Activated T-helper 1 cell treated with anti-CD3 and anti-CD28 coated beads, Interleukin-12 subunit alpha, Interleukin-12 subunit beta, Interleukin-2, Interleukin-4 antibody, amounts not matched to agents 30 ng/mL and 10 ng/mL and 1 ng/mL, durations not matched to agents 14 hours and 24 hours and 36 hours (primary cell): ENCODE measurements around the gene PPP2R3C. TPM values are rescaled to one million over a fixed set of nuclear protein-coding genes. Genes with fewer than 3 reads are reported as not detected.

Source experiments
- DNase-seq: peaks from one replicate; pipeline ENCODE4 v3.0.0; 2021; ENCODE audit warnings: low spot score
- H3K27ac Mint-ChIP-seq: one replicate; pipeline ENCODE4 v1.8.0; 2021; ENCODE audit warnings: mild to moderate bottlenecking, mixed read lengths
- H3K27me3 Mint-ChIP-seq: one replicate; pipeline ENCODE4 v1.8.0; 2022; ENCODE audit warnings: mild to moderate bottlenecking, moderate library complexity, mixed read lengths; ENCODE audit not compliant: insufficient read depth
- H3K36me3 Mint-ChIP-seq: one replicate; pipeline ENCODE4 v1.8.0; 2021; ENCODE audit warnings: low read depth, mixed read lengths
- H3K4me1 Mint-ChIP-seq: one replicate; pipeline ENCODE4 v1.8.0; 2021; ENCODE audit warnings: low read depth, mixed read lengths
- H3K4me3 Mint-ChIP-seq: one replicate; pipeline ENCODE4 v1.8.0; 2021; ENCODE audit warnings: mild to moderate bottlenecking, moderate library complexity, mixed read lengths
- H3K9me3 Mint-ChIP-seq: one replicate; pipeline ENCODE4 v1.8.0; 2021; ENCODE audit warnings: mixed read lengths
- intact Hi-C: fragments of 100-400 bp; cut with micrococcal nuclease; formaldehyde crosslinking; loops from one replicate; pipeline ENCODE4 v1.15.1; 2024
- total RNA-seq: library from RNA; stranded (reverse); gene quantifications from 2 replicates; pipeline ENCODE4 v1.2.3, GENCODE V29; 2022

Gene PPP2R3C
- total RNA-seq, 1 donor from 2014 or later = 52.4 TPM

- peak overlapping the region; percentile 38 for H3K27ac Mint-ChIP-seq
- H3K4me3 Mint-ChIP-seq = no peak overlapping the region
- H3K27me3 Mint-ChIP-seq = no peaks in the 10 kb centered on the region
- no peak for DNase-seq
- H3K4me1 Mint-ChIP-seq = peaks cover 18% of the 10 kb centered on the region
- intact Hi-C loops = no loop called here
- H3K36me3 Mint-ChIP-seq = peaks cover 19% of the 10 kb centered on the region
- no peaks in the 10 kb centered on the region for H3K9me3 Mint-ChIP-seq
These were observed 25.9 kb upstream of the PPP2R3C start for GRCh38 chr14:35147711-35148110.

GRCh38 chr14:35147186-35147585 lies 25.4 kb upstream of the PPP2R3C start:
- H3K4me1 Mint-ChIP-seq = peaks cover 18% of the 10 kb centered on the region
- peaks cover 19% of the 10 kb centered on the region for H3K36me3 Mint-ChIP-seq
- H3K9me3 Mint-ChIP-seq = no peaks in the 10 kb centered on the region
- intact Hi-C loops = no loop called here
- no peaks in the 10 kb centered on the region for H3K27me3 Mint-ChIP-seq
- no peak overlapping the region for H3K27ac Mint-ChIP-seq
- no peak overlapping the region for H3K4me3 Mint-ChIP-seq
- DNase-seq = no peak

GRCh38 chr14:35146711-35147149 lies 24.9 kb upstream of the PPP2R3C start:
- Mint-ChIP-seq H3K36me3 (peaks cover 19% of the 10 kb centered on the region), H3K27me3 (no peaks in the 10 kb centered on the region), H3K4me1 (peaks cover 18% of the 10 kb centered on the region), H3K4me3 (no peak overlapping the region), H3K9me3 (no peaks in the 10 kb centered on the region), H3K27ac (no peak overlapping the region)
- DNase-seq = no peak
- intact Hi-C loops = no loop called here

- DNase-seq = no peak
- Mint-ChIP-seq H3K4me1 (peaks cover 22% of the 10 kb centered on the region), H3K36me3 (peaks cover 13% of the 10 kb centered on the region), H3K27ac (no peak overlapping the region), H3K4me3 (no peak overlapping the region), H3K27me3 (no peaks in the 10 kb centered on the region), H3K9me3 (no peaks in the 10 kb centered on the region)
- intact Hi-C loops = no loop called here
These were observed 22.2 kb upstream of the PPP2R3C start for GRCh38 chr14:35144029-35144428.

GRCh38 chr14:35140718-35141581 lies 19.2 kb upstream of the PPP2R3C start:
- peaks cover 16% of the 10 kb centered on the region for H3K36me3 Mint-ChIP-seq
- no peaks in the 10 kb centered on the region for H3K9me3 Mint-ChIP-seq
- intact Hi-C loops = loop anchor here (1.0 to 2.0 kb wide), 8 partner anchors 18 to 546 kb away; partner anchors contain the start of genes PRORP and PSMA6
- H3K4me1 Mint-ChIP-seq = peaks cover 29% of the 10 kb centered on the region
- no peak for DNase-seq
- no peak overlapping the region for H3K27ac Mint-ChIP-seq
- H3K27me3 Mint-ChIP-seq = no peaks in the 10 kb centered on the region
- H3K4me3 Mint-ChIP-seq = no peak overlapping the region

- H3K27ac Mint-ChIP-seq = no peak overlapping the region
- H3K36me3 Mint-ChIP-seq = peaks cover 28% of the 10 kb centered on the region
- DNase-seq = no peak
These were observed 16.8 kb upstream of the PPP2R3C start for GRCh38 chr14:35138585-35138984.

GRCh38 chr14:35134329-35135123 lies 12.7 kb upstream of the PPP2R3C start:
- Mint-ChIP-seq H3K4me1 (peaks cover 27% of the 10 kb centered on the region), H3K27me3 (no peaks in the 10 kb centered on the region), H3K9me3 (peaks cover 12% of the 10 kb centered on the region), H3K27ac (peak overlapping the region; percentile 26), H3K36me3 (peaks cover 39% of the 10 kb centered on the region), H3K4me3 (no peak overlapping the region)
- DNase-seq = no peak
- intact Hi-C loops = no loop called here

More at GRCh38 chr14:35138585-35138984, 16.8 kb upstream of the PPP2R3C start:
- intact Hi-C loops = no loop called here
- H3K4me1 Mint-ChIP-seq = peaks cover 31% of the 10 kb centered on the region
- peaks cover 6% of the 10 kb centered on the region for H3K9me3 Mint-ChIP-seq
- no peak overlapping the region for H3K4me3 Mint-ChIP-seq
- no peaks in the 10 kb centered on the region for H3K27me3 Mint-ChIP-seq

- no peak for DNase-seq
- intact Hi-C loops = no loop called here
- H3K4me1 Mint-ChIP-seq = peaks cover 29% of the 10 kb centered on the region
- H3K9me3 Mint-ChIP-seq = peaks cover 12% of the 10 kb centered on the region
- peaks cover 40% of the 10 kb centered on the region for H3K36me3 Mint-ChIP-seq
- no peaks in the 10 kb centered on the region for H3K27me3 Mint-ChIP-seq
- H3K4me3 Mint-ChIP-seq = no peak overlapping the region
- H3K27ac Mint-ChIP-seq = peak overlapping the region; percentile 26
These were observed 11.9 kb upstream of the PPP2R3C start for GRCh38 chr14:35133542-35134328.

- peak overlapping the region; percentile 97 for H3K4me3 Mint-ChIP-seq
- intact Hi-C loops = loop anchor here (5.0 to 10.0 kb wide), 3 partner anchors 408 to 1201 kb away; partner anchors contain the start of genes INSM2, MBIP and RALGAPA1
- H3K27ac Mint-ChIP-seq = no peak overlapping the region
- H3K4me1 Mint-ChIP-seq = peaks cover 63% of the 10 kb centered on the region
- no peaks in the 10 kb centered on the region for H3K27me3 Mint-ChIP-seq
- H3K9me3 Mint-ChIP-seq = no peaks in the 10 kb centered on the region
- peaks cover 39% of the 10 kb centered on the region for H3K36me3 Mint-ChIP-seq
- DNase-seq = no peak
These were observed 2.3 kb upstream of the PPP2R3C start for GRCh38 chr14:35124127-35124526.

- intact Hi-C loops = loop anchor here (2.0 to 10.0 kb wide), 7 partner anchors 17 to 1201 kb away; partner anchors contain the start of genes INSM2, MBIP, RALGAPA1 and SNX6
- Mint-ChIP-seq H3K4me1 (peaks cover 60% of the 10 kb centered on the region), H3K27ac (peak overlapping the region; percentile 100), H3K9me3 (no peaks in the 10 kb centered on the region), H3K36me3 (peaks cover 35% of the 10 kb centered on the region), H3K4me3 (peak overlapping the region; percentile 97), H3K27me3 (no peaks in the 10 kb centered on the region)
- no peak for DNase-seq
These were observed 1.6 kb upstream of the PPP2R3C start for GRCh38 chr14:35123388-35123703.

GRCh38 chr14:35122696-35123387 lies 1.1 kb upstream of the PPP2R3C start:
- Mint-ChIP-seq H3K27ac (peak overlapping the region; percentile 100), H3K9me3 (no peaks in the 10 kb centered on the region), H3K36me3 (peaks cover 33% of the 10 kb centered on the region), H3K4me3 (peak overlapping the region; percentile 97), H3K27me3 (no peaks in the 10 kb centered on the region), H3K4me1 (peaks cover 60% of the 10 kb centered on the region)
- peak; percentile 6 for DNase-seq
- intact Hi-C loops = loop anchor here (1.0 to 10.0 kb wide), 15 partner anchors 18 to 1202 kb away; partner anchors contain the start of genes BRMS1L, FAM177A1, INSM2 and MBIP
